Umbilical cord (tissue), 2 donors: ENCODE measurements around the gene FZR1. TPM values are rescaled to one million over a fixed set of nuclear protein-coding genes. Genes with fewer than 3 reads are reported as not detected.
"Not testable (repeated sequence)": the region's sequence is repeated elsewhere in the genome, so short reads cannot be mapped to it uniquely, and the experiment has no call there.

Experiments used
- DNase-seq: peaks from one replicate; pipeline ENCODE4 v3.0.0-alpha.2; 2015; ENCODE audit warnings: low spot score
- total RNA-seq: library from RNA; depleted of rRNA; stranded (reverse); fragments of >200 nt; gene quantifications from one replicate; pipeline ENCODE4 v1.2.3, GENCODE V29; 2014; ENCODE audit warnings: low replicate concordance; ENCODE audit not compliant: insufficient read depth

Gene FZR1
- total RNA-seq, 1 donor from 2014 or later: 27.7 TPM

- DNase-seq: no peak
Measured at GRCh38 chr19:3528539-3529211, 22.6 kb downstream of the FZR1 start.

GRCh38 chr19:3529299-3529698 is 23.2 kb downstream of the FZR1 start:
- not testable (repeated sequence) for DNase-seq

GRCh38 chr19:3530389-3530788 is 24.3 kb downstream of the FZR1 start:
- no peak for DNase-seq

- DNase-seq: no peak
Measured at GRCh38 chr19:3531716-3532115, 25.6 kb downstream of the FZR1 start.

- no peak for DNase-seq
Measured at GRCh38 chr19:3532154-3532786, 26.2 kb downstream of the FZR1 start.

GRCh38 chr19:3533033-3533432 is 26.9 kb downstream of the FZR1 start:
- no peak for DNase-seq

- no peak for DNase-seq
Measured at GRCh38 chr19:3533563-3534216, 27.6 kb downstream of the FZR1 start.

GRCh38 chr19:3534375-3535234 is 28.5 kb downstream of the FZR1 start:
- DNase-seq: no peak

GRCh38 chr19:3535235-3535535 is 29.1 kb downstream of the FZR1 start:
- DNase-seq: no peak

GRCh38 chr19:3535563-3535965 is 29.5 kb downstream of the FZR1 start:
- DNase-seq: no peak

GRCh38 chr19:3535981-3536380 is 29.9 kb downstream of the FZR1 start:
- DNase-seq: no peak

GRCh38 chr19:3536429-3537100 is 30.5 kb downstream of the FZR1 start:
- DNase-seq: no peak

- DNase-seq: no peak
Measured at GRCh38 chr19:3537101-3537437, 31.0 kb downstream of the FZR1 start.

GRCh38 chr19:3537438-3538240 is 31.5 kb downstream of the FZR1 start:
- DNase-seq: no peak

- no peak for DNase-seq
Measured at GRCh38 chr19:3538258-3538929, 32.3 kb downstream of the FZR1 start.

GRCh38 chr19:3538965-3539755 is 33.0 kb downstream of the FZR1 start, which contains the start of gene TEKTIP1:
TEKTIP1 (plus strand) TSS chr19:3539174; CDS start chr19:3539178, 4 bp downstream.
- DNase-seq: no peak

GRCh38 chr19:3539756-3540118 is 33.6 kb downstream of the FZR1 start:
- no peak for DNase-seq

- DNase-seq: no peak
Measured at GRCh38 chr19:3543150-3544057, 37.3 kb downstream of the FZR1 start.

GRCh38 chr19:3544058-3544376 is 37.9 kb downstream of the FZR1 start:
- no peak for DNase-seq
